Measurements from ENCODE around the gene SAPCD2.
A peak's percentile ranks its signal among the peaks of the same experiment; 100 is the strongest.

Gene SAPCD2

GRCh38 chr9:137021979-137022661 lies 48.2 kb downstream of the SAPCD2 start:
- DNase-seq (ENCODE audit: insufficient read length) (peak; percentile 63), FAIRE-seq (peak; percentile 71)
- TF ChIP-seq TAF1 (IDR thresholded peaks at IDR 0.05; ENCODE audit: borderline replicate concordance, low read depth, low read length) (no peak), POLR2AphosphoS5 (IDR thresholded peaks at IDR 0.05; ENCODE audit: low read depth, low read length) (no peak), POLR2A (IDR thresholded peaks at IDR 0.05; ENCODE audit: low read depth, low read length) (no peak)

GRCh38 chr9:137021568-137021978 lies 48.8 kb downstream of the SAPCD2 start:
- FAIRE-seq (no peak), DNase-seq (ENCODE audit: insufficient read length) (no peak)
- TF ChIP-seq POLR2A (IDR thresholded peaks at IDR 0.05; ENCODE audit: low read depth, low read length) (no peak), TAF1 (IDR thresholded peaks at IDR 0.05; ENCODE audit: borderline replicate concordance, low read depth, low read length) (no peak), POLR2AphosphoS5 (IDR thresholded peaks at IDR 0.05; ENCODE audit: low read depth, low read length) (no peak)

- DNase-seq (ENCODE audit: insufficient read length) (no peak), FAIRE-seq (no peak)
- TF ChIP-seq TAF1 (IDR thresholded peaks at IDR 0.05; ENCODE audit: borderline replicate concordance, low read depth, low read length) (no peak), POLR2AphosphoS5 (IDR thresholded peaks at IDR 0.05; ENCODE audit: low read depth, low read length) (no peak), POLR2A (IDR thresholded peaks at IDR 0.05; ENCODE audit: low read depth, low read length) (no peak)
These were observed 49.4 kb downstream of the SAPCD2 start for GRCh38 chr9:137020771-137021567.

- no peak for TF ChIP-seq TAF1 (IDR thresholded peaks at IDR 0.05; ENCODE audit: borderline replicate concordance, low read depth, low read length)
- TF ChIP-seq POLR2A (IDR thresholded peaks at IDR 0.05; ENCODE audit: low read depth, low read length): no peak
- DNase-seq (ENCODE audit: insufficient read length): no peak
- FAIRE-seq: no peak
These were observed 50.3 kb downstream of the SAPCD2 start for GRCh38 chr9:137019891-137020683.

- TF ChIP-seq POLR2AphosphoS5 (IDR thresholded peaks at IDR 0.05; ENCODE audit: low read depth, low read length): no peak
- no peak for TF ChIP-seq TAF1 (IDR thresholded peaks at IDR 0.05; ENCODE audit: borderline replicate concordance, low read depth, low read length)
- TF ChIP-seq POLR2A (IDR thresholded peaks at IDR 0.05; ENCODE audit: low read depth, low read length): no peak
- FAIRE-seq (no peak), DNase-seq (ENCODE audit: insufficient read length) (no peak)
These were observed 51.4 kb downstream of the SAPCD2 start for GRCh38 chr9:137018761-137019559.

GRCh38 chr9:137017791-137018497 lies 52.4 kb downstream of the SAPCD2 start:
- FAIRE-seq: no peak
- TF ChIP-seq POLR2AphosphoS5 (IDR thresholded peaks at IDR 0.05; ENCODE audit: low read depth, low read length): no peak
- no peak for TF ChIP-seq TAF1 (IDR thresholded peaks at IDR 0.05; ENCODE audit: borderline replicate concordance, low read depth, low read length)
- no peak for TF ChIP-seq POLR2A (IDR thresholded peaks at IDR 0.05; ENCODE audit: low read depth, low read length)
- no peak for DNase-seq (ENCODE audit: insufficient read length)

GRCh38 chr9:137017071-137017470 lies 53.3 kb downstream of the SAPCD2 start:
- no peak for DNase-seq (ENCODE audit: insufficient read length)
- TF ChIP-seq POLR2AphosphoS5 (IDR thresholded peaks at IDR 0.05; ENCODE audit: low read depth, low read length) (no peak), POLR2A (IDR thresholded peaks at IDR 0.05; ENCODE audit: low read depth, low read length) (no peak), TAF1 (IDR thresholded peaks at IDR 0.05; ENCODE audit: borderline replicate concordance, low read depth, low read length) (no peak)
- no peak for FAIRE-seq

- DNase-seq (ENCODE audit: insufficient read length) (no peak), FAIRE-seq (no peak)
- no peak for TF ChIP-seq TAF1 (IDR thresholded peaks at IDR 0.05; ENCODE audit: borderline replicate concordance, low read depth, low read length)
- TF ChIP-seq POLR2AphosphoS5 (IDR thresholded peaks at IDR 0.05; ENCODE audit: low read depth, low read length): no peak
- TF ChIP-seq POLR2A (IDR thresholded peaks at IDR 0.05; ENCODE audit: low read depth, low read length): no peak
These were observed 53.9 kb downstream of the SAPCD2 start for GRCh38 chr9:137016436-137016835.

GRCh38 chr9:137015976-137016375 lies 54.4 kb downstream of the SAPCD2 start:
- FAIRE-seq (no peak), DNase-seq (ENCODE audit: insufficient read length) (no peak)
- TF ChIP-seq TAF1 (IDR thresholded peaks at IDR 0.05; ENCODE audit: borderline replicate concordance, low read depth, low read length) (no peak), POLR2AphosphoS5 (IDR thresholded peaks at IDR 0.05; ENCODE audit: low read depth, low read length) (no peak), POLR2A (IDR thresholded peaks at IDR 0.05; ENCODE audit: low read depth, low read length) (no peak)

GRCh38 chr9:137015540-137015930 lies 54.8 kb downstream of the SAPCD2 start:
- FAIRE-seq (no peak), DNase-seq (ENCODE audit: insufficient read length) (no peak)
- TF ChIP-seq POLR2A (IDR thresholded peaks at IDR 0.05; ENCODE audit: low read depth, low read length) (no peak), POLR2AphosphoS5 (IDR thresholded peaks at IDR 0.05; ENCODE audit: low read depth, low read length) (no peak), TAF1 (IDR thresholded peaks at IDR 0.05; ENCODE audit: borderline replicate concordance, low read depth, low read length) (no peak)

Measured in GM12892 (cell line).